T-helper 2 cell (primary cell): ENCODE data around the gene ELAVL3.
"Not testable (repeated sequence)": the region's sequence is repeated elsewhere in the genome, so short reads cannot be mapped to it uniquely, and the experiment has no call there.

Experiments used
- DNase-seq, 5 experiments: peaks; one replicate each; pipeline versions ENCODE4 v3.0.0 to v3.0.0-alpha.2; 2012 to 2022

The ELAVL3 gene

DNA sequence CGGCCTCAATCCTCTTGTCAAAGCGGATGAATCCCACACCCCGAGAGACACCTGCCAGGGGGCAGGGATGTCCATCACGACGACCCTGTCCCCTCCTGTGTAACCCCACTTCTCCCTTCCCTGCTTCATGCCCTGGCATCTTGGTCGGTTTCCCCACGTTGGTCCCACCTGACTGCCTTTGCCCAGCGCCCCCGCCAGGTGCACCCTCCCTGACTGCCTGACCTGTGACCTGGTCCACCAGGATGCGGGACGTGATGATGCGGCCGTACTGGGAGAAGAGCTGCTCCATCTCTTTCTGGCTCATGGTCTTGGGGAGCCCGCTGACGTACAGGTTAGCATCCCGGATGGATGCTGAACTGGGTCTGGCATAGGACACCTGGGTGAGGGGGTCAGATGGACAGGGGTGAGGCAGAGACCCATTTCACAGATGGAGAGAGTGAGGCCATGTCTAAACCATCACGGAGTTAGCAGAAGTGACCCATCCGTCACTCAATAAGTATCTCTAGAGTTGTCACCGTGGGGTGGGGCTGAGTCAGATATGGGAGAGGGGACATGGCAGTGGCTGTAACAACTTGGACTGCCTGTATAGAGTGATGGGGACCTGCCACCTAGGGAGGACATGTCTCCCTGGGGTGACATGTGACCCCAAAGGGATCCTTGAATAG, 22.5 kb downstream of the ELAVL3 start:
- DNase-seq = no peak

- no peak for DNase-seq
These were observed 23.0 kb downstream of the ELAVL3 start for GRCh38 chr19:11457831-11458230.

- DNase-seq = no peak
These were observed 23.7 kb downstream of the ELAVL3 start for GRCh38 chr19:11457115-11457514.

DNA sequence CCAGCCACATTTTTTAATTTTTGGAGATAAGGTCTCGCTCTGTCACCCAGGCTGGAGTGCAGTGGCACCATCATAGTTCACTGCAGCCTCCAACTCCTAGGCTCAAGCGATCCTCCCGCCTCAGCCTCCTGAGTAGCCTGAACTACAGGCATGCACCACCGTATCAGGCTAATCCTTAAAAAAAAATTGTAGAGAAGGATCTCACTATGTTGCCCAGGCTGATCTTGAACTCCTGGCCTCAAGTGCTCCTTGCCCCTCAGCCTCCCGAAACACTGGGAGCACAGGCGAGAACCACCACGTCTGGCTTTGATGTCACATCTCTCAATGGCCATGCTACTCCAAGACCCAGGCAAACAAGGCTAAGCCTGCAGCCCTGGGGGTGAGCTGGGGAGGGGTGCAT, 24.2 kb downstream of the ELAVL3 start:
- DNase-seq = no peak

DNA sequence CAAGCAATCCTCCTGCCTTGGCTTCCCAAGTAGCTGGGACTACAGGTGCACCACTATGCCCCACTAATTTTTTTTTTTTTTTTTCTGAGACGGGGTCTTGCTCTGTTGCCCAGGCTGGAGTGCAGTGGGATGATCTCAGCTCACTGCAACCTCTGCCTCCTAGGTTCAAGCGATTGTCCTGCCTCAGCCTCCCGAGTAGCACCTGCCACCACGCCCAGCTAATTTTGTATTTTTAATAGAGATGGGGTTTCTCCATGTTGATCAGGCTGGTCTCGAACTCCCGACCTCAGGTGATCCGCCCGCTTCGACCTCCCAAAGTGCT, 25.7 kb downstream of the ELAVL3 start:
- not testable (repeated sequence) for DNase-seq

GRCh38 chr19:11453468-11454341, 27.1 kb downstream of the ELAVL3 start:
- peak in 1 of 5 experiments; percentile 21 for DNase-seq

GRCh38 chr19:11452620-11453310, 28.1 kb downstream of the ELAVL3 start:
- DNase-seq = no peak

- no peak for DNase-seq
These were observed 28.8 kb downstream of the ELAVL3 start for GRCh38 chr19:11451871-11452619.

GRCh38 chr19:11451327-11451870, 29.4 kb downstream of the ELAVL3 start:
- no peak for DNase-seq

- no peak for DNase-seq
These were observed 30.1 kb downstream of the ELAVL3 start for GRCh38 chr19:11450570-11451326.

DNA sequence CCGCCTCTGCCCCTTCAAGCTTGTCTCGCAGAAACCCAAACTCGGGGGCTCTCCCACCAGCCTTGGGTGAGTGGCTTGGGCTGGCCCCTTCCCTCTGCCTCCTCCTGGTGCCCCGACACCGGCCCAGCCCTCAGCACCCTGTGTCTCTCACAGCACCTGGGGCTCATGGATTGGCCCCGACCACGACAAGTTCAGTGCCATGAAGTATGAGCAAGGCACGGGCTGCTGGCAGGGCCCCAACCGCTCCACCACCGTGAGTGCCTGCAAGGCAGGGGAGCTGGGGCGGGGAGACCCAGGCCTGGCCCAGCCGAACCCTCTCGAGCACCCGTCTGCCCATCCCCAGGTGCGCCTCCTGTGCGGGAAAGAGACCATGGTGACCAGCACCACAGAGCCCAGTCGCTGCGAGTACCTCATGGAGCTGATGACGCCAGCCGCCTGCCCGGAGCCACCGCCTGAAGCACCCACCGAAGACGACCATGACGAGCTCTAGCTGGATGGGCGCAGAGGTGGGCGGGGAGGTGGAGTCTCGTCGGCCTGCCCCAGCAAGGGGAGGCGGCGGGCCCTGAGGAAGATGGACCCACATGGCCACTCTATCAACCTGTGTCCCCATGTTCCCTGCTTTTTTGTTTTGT, 31.8 kb downstream of the ELAVL3 start:
- no peak for DNase-seq

DNA sequence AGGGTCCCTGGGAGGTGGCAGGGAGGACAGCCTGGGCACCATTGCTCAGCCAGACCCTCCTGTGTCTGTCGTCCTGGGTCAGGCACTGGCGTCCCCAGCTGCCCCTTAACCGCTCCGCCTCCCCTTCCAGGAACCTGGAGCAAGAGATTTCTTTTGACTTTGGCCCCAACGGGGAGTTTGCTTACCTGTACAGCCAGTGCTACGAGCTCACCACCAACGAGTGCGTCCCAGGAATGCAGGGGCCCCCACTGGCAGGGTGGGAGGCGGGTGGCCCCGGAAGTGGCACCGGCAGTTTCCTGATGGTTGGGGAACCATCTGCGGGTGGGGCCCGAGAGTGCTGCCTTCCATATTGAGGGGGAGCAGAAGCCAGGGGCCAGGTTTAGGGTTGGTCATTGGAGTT, 32.4 kb downstream of the ELAVL3 start:
- DNase-seq = no peak

DNA sequence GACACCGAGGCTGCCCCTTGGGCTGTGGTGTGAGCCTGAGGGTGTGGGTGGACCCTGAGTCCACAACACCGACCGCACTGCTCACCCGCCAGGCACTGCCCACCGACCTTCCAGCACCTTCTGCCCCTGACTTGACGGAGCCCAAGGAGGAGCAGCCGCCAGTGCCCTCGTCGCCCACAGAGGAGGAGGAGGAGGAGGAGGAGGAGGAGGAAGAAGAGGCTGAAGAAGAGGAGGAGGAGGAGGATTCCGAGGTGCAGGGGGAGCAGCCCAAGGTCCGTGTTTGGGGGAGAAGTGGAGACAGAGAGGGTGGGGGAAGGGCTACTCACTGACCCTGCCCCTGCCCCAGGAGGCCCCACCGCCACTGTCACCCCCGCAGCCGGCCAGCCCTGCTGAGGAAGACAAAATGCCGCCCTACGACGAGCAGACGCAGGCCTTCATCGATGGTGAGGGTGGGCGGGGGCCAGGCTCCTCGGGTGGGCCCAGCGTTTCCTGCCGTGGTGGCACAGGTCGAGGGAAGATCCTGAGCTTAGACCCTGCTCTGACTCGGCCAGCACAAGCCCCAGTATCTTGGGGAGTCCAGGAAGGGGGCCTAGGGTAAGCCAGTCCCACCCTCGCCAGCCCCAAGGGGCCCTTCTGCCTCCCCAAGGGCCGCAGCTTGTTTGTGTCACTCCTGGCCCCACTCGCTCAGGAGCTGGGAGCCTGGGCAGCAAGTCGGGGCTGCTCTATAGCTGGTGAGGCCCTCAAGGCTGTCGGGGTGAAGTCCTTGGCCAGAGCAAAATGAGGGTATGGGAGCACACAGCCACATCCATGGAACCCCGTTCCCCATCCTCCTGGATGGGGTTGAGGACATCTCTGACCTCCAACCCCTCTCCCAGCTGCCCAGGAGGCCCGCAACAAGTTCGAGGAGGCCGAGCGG, 33.2 kb downstream of the ELAVL3 start:
- DNase-seq = no peak

DNA sequence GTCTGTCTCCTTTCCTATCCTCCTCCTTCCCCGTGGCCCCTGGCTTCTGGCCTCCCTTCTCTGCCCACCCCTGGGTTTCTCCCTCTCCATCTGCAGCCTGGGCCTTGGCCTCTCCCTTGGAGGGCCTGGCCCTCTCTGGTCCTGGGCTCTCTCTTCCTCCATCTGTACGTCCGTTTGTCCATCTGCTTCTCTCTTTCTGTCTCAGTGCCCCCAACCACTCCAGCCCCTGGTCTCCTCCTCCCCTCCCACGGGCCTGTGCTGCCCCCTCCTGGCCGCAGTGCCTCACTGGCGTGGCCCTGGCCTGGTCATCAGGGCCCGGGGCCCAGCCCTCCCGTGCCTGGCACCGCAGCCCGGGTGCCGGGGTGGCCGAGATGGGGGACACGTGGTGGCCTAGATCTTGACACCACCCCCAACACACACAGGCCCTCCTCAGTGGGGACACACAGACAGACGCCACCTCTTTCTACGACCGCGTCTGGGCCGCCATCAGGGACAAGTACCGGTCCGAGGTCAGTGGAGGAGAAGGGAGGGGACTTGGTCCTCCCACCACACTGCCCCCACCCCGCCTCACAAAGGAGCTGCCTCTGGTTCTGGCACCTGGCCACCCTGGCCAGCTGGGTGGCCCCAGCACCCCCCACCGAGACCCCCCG, 34.1 kb downstream of the ELAVL3 start:
- DNase-seq = peak in 2 of 5 experiments; percentile 26 to 42

- no peak for DNase-seq
These were observed 34.6 kb downstream of the ELAVL3 start for GRCh38 chr19:11446271-11446651.

- no peak for DNase-seq
These were observed 35.7 kb downstream of the ELAVL3 start for GRCh38 chr19:11445141-11445540.

DNA sequence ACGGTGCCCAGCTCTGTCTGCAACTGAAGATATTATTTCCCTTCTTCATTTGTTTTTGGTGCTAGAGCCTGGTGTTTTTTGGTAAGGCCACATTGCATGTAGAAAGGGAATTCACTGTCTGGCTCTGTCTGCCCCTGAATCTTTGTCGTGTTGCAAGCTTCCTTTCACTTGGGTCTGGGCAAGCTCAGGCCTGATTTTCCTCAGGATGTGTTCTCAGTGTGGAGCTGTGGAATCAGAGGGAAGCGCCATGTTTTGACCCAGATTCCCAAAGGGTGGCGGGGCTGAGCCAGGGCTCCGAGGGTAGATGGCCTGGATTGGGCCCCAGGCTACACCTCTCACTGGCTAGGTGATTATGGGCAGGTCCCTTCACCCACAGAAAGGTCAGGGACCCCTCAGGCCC, 36.8 kb downstream of the ELAVL3 start:
- no peak for DNase-seq

- DNase-seq = no peak
These were observed 42.9 kb downstream of the ELAVL3 start for GRCh38 chr19:11437955-11438354.

DNA sequence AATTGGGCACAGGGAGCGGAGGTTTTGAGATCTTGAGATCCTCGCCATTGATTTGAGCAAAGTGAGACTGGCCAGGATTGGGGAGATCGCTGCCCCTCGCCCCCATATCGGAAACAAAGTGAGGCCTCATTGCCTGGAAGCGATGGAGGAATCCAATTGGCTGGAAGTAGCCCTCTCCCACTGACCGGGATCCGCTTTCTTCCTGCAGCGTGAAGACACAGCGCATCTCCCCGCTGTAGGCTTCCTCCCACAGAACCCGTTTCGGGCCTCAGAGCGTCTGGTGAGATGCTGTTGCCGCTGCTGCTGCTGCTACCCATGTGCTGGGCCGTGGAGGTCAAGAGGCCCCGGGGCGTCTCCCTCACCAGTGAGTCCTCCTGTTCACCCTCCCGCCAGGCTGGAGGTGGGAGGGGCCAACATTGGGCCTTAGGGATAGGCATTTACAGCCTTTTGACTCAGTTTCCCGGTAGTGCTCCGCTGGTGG, 45.0 kb downstream of the ELAVL3 start:
- peak in 1 of 5 experiments; percentile 29 for DNase-seq
